ENCODE data around the gene RPTOR. TPM values are rescaled to one million over a fixed set of nuclear protein-coding genes. Genes with fewer than 3 reads are reported as not detected.

Gene RPTOR
- total RNA-seq, 3 donors from 2014 or later (not counting 1 experiment from before 2014, with no cell fraction given) = 49.2 to 63.6 (median 55.4) TPM

- Mint-ChIP-seq H3K4me1 (no peaks in the 10 kb centered on the region), H3K36me3 (no peaks in the 10 kb centered on the region), H3K27ac (no peak overlapping the region), H3K9me3 (no peaks in the 10 kb centered on the region), H3K27me3 (ENCODE audit: low read depth in 2 of 2) (no peaks in the 10 kb centered on the region), H3K4me3 (no peak overlapping the region)
- H3K9me3 ChIP-seq (ENCODE audit: control insufficient read depth, insufficient read depth, low read length) = no peaks in the 10 kb centered on the region
- DNase-seq = no peak
- H3K27me3 ChIP-seq (ENCODE audit: control insufficient read depth, insufficient read depth, low read length) = no peaks in the 10 kb centered on the region
- no peak overlapping the region for H3K27ac ChIP-seq (ENCODE audit: low read length)
- WGBS (ENCODE audit: insufficient coverage) = 82% methylated on average over 17 of the region's 18 CpGs
- TF ChIP-seq, protein P1, sequence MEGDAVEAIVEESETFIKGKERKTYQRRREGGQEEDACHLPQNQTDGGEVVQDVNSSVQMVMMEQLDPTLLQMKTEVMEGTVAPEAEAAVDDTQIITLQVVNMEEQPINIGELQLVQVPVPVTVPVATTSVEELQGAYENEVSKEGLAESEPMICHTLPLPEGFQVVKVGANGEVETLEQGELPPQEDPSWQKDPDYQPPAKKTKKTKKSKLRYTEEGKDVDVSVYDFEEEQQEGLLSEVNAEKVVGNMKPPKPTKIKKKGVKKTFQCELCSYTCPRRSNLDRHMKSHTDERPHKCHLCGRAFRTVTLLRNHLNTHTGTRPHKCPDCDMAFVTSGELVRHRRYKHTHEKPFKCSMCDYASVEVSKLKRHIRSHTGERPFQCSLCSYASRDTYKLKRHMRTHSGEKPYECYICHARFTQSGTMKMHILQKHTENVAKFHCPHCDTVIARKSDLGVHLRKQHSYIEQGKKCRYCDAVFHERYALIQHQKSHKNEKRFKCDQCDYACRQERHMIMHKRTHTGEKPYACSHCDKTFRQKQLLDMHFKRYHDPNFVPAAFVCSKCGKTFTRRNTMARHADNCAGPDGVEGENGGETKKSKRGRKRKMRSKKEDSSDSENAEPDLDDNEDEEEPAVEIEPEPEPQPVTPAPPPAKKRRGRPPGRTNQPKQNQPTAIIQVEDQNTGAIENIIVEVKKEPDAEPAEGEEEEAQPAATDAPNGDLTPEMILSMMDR (IDR thresholded peaks at IDR 0.05) = no peak
- ATAC-seq = no peak
- peaks cover 29% of the 10 kb centered on the region for H3K36me3 ChIP-seq (ENCODE audit: control insufficient read depth, insufficient read depth, low read length)
- H3K4me1 ChIP-seq (ENCODE audit: control insufficient read depth, insufficient read depth, low read length) = no peaks in the 10 kb centered on the region
- intact Hi-C loops (cut with micrococcal nuclease) = no loop called here
- no peak overlapping the region for H3K4me3 ChIP-seq (ENCODE audit: low read length)
Observed at GRCh38 chr17:80925688-80926335, 381.2 kb downstream of the RPTOR start.

DNA sequence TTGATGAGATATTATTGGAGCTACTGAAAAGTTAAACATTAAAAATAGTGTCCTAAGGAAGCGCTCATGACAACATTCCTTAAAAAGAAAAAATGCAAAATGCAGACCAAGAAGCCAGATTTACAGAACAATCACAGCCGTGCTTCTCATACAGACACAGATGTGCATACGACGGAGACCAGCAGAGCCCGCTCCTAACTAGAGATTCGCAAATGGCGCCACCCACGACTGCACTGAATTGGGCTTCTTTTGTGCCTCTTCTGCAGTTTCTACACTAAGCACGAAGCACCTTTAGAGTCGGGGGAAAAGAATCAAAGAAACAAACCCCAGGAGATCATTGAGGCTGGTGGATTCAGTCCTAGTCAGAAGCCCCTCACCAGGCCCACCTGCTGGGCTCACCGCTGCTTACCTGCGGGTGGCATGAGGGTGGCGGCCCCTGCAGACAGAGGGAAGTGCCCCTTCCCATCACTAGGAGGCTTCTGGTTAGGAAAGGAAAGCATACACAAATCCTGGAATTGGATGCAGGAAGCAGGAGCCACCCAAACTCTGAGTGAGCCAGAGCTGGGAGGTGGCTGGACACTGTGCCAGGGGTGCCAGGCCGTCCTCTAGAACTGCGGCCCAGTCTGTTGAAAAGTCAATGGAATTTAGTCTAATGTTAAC, 382.1 kb downstream of the RPTOR start:
- Histone ChIP-seq H3K4me1 (ENCODE audit: control insufficient read depth, insufficient read depth, low read length) (no peaks in the 10 kb centered on the region), H3K27me3 (ENCODE audit: control insufficient read depth, insufficient read depth, low read length) (no peaks in the 10 kb centered on the region), H3K36me3 (ENCODE audit: control insufficient read depth, insufficient read depth, low read length) (peaks cover 31% of the 10 kb centered on the region), H3K27ac (ENCODE audit: low read length) (no peak overlapping the region), H3K4me3 (ENCODE audit: low read length) (no peak overlapping the region), H3K9me3 (ENCODE audit: control insufficient read depth, insufficient read depth, low read length) (no peaks in the 10 kb centered on the region)
- intact Hi-C loops (cut with micrococcal nuclease) = no loop called here
- H3K27me3 Mint-ChIP-seq (ENCODE audit: low read depth in 2 of 2) = no peaks in the 10 kb centered on the region
- WGBS (ENCODE audit: insufficient coverage) = 90% methylated on average over 15 of the region's 15 CpGs
- DNase-seq (no peak), ATAC-seq (no peak)
- no peak overlapping the region for H3K4me3 Mint-ChIP-seq
- H3K9me3 Mint-ChIP-seq = no peaks in the 10 kb centered on the region
- H3K36me3 Mint-ChIP-seq = no peaks in the 10 kb centered on the region
- H3K27ac Mint-ChIP-seq = no peak overlapping the region
- TF ChIP-seq, protein P1 (IDR thresholded peaks at IDR 0.05) = no peak
- H3K4me1 Mint-ChIP-seq = no peaks in the 10 kb centered on the region

- Mint-ChIP-seq H3K27ac (no peak overlapping the region), H3K27me3 (ENCODE audit: low read depth in 2 of 2) (no peaks in the 10 kb centered on the region), H3K9me3 (no peaks in the 10 kb centered on the region), H3K4me1 (no peaks in the 10 kb centered on the region), H3K4me3 (no peak overlapping the region), H3K36me3 (no peaks in the 10 kb centered on the region)
- H3K27me3 ChIP-seq (ENCODE audit: control insufficient read depth, insufficient read depth, low read length) = no peaks in the 10 kb centered on the region
- H3K36me3 ChIP-seq (ENCODE audit: control insufficient read depth, insufficient read depth, low read length) = peaks cover 31% of the 10 kb centered on the region
- 84% methylated on average over 11 of the region's 11 CpGs for WGBS (ENCODE audit: insufficient coverage)
- no peaks in the 10 kb centered on the region for H3K4me1 ChIP-seq (ENCODE audit: control insufficient read depth, insufficient read depth, low read length)
- H3K9me3 ChIP-seq (ENCODE audit: control insufficient read depth, insufficient read depth, low read length) = no peaks in the 10 kb centered on the region
- DNase-seq (no peak), ATAC-seq (no peak)
- intact Hi-C loops (cut with micrococcal nuclease) = no loop called here
- H3K27ac ChIP-seq (ENCODE audit: low read length) = no peak overlapping the region
- TF ChIP-seq, protein P1 (IDR thresholded peaks at IDR 0.05) = no peak
- H3K4me3 ChIP-seq (ENCODE audit: low read length) = no peak overlapping the region
Observed at GRCh38 chr17:80927791-80928216, 383.2 kb downstream of the RPTOR start.
